Stimulated activated CD8-positive, alpha-beta memory T cell treated with anti-CD3 and anti-CD28 coated beads, Interleukin-2, amount 100 ng/mL, for 1 hour (primary cell): Measurements from ENCODE around the gene ETNK2.
"Not testable (repeated sequence)": the region's sequence is repeated elsewhere in the genome, so short reads cannot be mapped to it uniquely, and the experiment has no call there.

Experiments used
- DNase-seq, 2 donors: peaks; one replicate each; pipeline ENCODE4 v3.0.0-alpha.2; 2020; ENCODE audit warnings: low read depth in 2 of 2

The ETNK2 gene

DNA sequence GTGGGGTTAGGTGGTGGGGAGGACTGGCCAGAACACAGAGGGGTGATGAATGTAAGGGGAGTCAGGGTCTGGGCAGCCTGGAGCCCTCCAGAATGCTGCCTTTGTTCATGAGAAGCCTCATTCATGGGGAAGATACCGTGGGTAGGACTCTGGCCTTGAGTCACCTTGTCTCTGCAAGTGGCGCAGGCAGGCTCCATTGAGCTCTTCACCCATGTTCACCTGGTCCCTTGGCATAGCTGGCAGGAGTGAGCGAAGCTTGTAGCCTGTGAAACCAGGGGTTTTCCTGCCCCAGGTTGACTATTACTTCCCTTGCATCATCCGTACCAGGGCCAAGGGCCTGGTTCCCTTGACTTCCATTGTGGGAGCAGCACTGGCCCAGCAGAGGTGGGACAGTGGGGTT, 53.2 kb downstream of the ETNK2 start:
- no peak for DNase-seq

DNA sequence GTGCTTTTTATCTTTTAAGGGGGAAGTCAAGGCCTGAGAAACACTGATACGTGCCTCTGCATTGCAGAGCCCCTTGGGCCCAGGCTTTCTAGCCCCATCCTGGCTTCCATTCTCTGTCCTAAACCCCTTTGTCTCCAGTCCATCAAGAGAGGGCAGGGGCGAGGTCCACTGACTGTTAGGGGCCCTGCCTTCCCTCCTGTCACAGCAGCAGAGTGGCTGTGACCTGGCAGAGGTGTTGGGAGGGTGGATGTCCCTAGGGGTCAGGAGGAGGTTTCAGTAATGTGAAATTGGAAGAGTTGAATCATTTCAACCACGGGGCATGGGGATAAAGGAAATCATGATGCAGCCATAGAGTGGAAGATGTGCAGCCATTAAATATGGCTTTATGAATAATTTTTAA, 54.9 kb downstream of the ETNK2 start:
- no peak for DNase-seq

DNA sequence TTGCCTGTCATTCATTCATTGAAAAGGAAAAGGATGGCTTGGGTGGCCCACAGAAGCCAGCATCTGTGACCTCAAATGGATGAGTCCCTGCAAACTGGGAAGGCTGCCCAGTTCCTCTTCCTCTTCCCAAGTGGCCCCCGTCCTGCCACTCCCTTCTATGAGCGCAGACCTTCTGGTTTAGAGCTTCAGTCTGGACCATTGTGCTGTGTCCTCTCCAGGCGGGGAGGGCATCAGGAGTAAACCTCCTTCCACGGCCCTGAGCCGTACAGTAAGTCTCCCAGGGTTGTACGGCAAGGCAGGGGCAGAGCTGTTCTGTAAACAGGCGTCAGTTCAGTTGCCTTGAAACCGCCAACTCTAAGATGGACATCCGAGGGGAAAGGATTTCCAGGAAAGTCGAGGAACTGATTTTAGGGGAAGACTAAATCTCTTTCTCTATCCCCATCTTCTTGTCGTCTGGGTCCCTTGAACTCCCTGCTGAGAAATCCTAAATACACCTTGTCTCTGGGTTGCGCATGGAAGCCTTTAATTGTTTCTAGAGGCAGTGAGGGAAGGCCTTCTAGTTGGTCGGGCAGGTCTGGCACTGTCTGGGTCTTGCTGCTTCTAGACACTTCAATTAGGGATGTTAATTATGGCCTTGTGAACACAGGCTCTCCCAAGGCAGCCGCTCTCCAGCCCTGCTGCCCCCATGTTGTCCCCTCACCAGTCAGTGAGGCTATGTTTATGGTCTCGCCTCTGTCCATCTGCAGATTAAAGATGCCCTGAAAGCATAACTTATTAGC, 56.8 kb downstream of the ETNK2 start:
- DNase-seq, result no peak

DNA sequence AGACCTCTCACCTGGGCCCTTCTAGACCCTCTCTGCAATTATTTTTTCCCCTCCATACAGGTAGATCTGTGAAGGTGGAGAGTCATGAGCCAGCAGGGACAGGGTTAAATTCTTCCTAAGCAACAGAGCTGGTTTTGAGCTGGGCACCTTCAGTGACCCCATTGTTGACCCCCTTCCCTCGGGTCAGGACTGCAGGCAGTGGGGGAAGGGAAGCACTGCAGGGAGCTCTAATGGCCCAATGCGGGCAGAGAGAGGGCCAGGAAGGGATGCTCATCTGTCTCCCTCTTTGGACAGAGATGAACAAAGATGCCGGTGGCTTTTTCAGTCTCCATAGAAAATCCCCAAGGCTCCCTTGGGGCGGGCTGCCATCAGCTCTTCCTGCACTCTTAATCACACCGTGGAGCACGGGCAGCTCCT, 57.5 kb downstream of the ETNK2 start:
- DNase-seq, result no peak

DNA sequence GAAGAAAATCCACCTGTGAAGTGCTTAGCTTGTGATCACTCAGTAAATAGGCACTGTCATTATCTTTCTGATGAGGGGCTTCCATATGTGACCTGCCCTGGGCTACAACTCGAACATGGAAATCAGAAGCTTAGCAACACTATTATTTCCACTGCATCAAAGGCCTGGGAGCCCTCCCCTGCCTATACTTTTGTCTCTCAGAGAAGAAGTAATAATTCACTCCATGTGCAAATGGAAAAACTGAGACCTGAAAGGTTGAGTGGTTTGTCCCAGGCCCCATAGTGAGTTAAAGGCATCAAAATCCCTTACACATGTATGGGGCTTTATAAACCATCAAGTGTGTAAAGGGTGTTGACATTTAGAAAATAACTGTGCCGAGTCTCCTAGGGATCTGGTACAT, 58.1 kb downstream of the ETNK2 start:
- no peak for DNase-seq

DNA sequence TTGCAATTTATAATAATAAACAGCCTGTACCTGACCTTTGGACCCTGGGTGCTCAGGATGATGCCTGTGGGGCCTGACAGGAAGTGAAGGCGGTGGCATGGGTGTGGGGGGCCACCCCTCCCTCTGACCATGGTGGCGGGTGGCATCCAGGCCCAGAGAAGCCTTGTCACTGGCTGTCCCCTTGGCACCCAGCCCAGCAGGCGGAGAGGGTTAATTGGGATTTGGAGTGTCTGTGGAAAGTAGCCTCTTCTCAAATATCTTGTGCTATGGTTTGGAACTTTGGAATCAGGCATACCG, 58.5 kb downstream of the ETNK2 start:
- no peak for DNase-seq

DNA sequence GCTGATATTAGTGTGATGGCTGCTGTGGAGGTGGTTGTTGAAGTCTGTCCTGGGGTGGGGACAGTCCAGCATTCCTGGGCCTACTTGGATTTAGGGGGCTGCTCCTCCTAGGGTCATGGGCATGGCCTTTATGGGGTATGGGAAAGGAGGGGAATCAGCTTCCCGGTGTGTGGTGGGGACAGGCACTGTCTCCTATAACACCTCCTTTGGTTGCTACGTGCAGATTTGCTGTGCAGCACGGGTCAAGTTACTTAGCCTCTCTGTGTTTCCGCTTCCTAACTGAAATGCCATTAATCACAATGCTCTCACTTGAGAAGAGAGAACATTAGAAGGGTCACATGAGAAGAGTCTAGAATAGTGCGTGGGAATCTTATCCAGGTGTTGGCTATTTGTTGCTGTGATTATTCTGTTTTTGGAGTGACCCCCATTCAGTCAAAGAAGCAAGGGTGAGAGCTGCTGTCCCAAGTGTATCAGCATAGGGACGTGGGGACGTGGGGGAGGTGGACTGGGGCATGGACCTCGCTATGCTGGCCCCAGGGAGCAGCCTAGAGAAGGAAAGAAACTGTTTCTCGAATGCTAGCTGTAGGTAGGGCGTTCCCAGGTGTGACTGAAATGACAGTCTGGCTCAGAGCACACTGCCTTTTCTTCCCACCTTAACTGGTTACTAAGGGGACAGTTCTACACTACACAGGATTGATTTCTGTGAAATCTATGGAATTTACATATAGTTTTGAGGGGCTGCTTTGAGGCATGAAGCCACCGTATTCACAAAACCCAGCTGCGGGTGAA, 59.0 kb downstream of the ETNK2 start:
- no peak for DNase-seq

DNA sequence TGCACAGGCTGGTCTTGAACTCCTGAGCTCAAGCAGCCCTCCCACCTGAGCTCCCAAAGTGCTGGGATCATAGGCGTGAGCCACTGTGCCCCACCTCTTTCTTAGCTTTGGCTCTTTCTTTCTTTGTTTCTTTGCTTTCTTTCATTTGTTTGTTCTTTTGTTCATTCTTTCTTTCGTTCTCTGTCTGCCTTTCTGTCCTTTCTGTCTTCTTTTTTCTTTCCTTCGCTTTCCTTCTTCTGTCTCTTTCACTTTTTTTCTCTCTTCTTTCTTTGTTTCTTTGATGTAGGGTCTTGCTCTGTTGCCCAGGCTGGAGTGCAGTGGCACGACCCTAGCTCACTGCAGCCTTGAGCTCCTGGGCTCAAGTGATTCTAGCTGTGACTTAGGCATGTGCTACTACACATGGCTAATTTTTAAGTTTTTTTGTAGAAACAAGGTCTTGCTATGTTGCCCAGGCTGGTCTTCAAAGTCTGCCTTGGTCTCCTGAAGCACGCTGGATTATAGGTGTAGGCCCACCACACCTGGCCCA, 60.0 kb downstream of the ETNK2 start:
- DNase-seq, result no peak

DNA sequence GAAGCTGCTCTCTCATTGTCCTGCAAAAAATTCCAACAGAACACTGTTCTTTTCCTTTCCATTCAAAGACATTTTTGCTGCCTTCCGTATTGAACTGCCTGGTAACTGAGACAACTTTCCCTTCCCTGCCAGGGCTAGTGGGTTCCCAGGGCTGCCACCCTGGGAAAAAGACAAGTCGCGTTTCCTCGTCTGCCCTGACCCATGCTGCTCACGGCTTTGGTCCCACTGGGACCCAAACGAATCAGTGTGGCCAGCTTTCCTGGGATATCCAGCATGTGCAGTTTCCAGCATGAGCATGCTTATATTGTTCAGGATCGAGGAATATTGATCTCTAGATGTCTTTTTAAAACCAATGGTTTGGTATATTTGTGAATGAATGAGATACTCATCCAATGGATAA, 60.8 kb downstream of the ETNK2 start:
- no peak for DNase-seq

DNA sequence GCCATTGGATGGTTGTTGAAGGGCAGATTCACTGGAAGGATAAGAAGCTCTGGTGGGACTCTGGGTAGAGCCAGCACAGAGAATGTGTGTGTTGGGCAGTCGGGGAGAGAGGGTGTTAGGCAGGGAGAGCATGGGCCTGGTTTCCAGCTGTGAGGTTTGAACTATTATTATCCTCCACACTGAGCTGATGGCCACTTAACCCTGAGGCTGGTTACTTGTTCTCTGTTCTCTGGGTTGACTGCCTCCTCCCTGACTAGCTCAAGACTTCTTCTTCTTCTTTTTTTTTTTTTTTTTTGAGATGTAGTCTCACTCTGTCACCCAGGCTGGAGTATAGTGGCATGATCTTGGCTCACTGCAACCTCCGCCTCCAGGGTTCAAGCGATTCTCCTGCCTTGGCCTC, 61.7 kb downstream of the ETNK2 start:
- not testable (repeated sequence) for DNase-seq

DNA sequence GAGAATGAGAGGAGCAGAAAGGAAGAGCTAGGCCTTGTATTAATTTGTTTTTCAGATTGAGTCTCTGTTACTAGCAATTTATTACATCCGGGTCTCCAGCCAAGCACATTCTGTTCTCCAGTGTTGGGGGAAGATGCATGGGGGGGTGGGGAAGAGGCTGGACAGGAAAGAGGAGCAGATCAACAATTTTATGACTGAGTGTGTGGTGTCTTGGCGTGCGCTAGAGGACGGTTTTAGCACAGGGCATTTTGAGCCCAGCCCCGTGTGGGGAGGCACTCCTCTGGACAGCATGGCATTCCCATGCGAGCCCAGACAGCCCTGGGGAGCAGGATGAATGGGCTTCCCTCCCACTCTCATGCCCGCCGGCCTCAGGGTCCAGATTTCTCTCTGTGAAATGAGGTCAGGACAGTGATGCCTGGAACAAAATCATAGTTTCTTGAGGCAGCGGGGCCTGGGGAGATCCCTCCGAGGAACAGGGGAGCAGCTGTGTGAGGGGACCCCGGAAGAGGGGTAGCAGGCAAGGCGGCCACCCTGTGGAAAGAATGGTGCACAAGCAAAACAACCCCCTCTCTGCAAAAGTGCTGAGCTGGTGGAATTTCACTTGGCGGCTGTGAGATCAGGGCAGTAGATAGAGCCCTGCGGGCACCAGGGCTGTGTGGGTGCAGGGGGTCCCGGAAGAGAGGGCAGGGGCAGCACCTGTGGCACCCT, 62.6 kb downstream of the ETNK2 start:
- DNase-seq, result no peak

DNA sequence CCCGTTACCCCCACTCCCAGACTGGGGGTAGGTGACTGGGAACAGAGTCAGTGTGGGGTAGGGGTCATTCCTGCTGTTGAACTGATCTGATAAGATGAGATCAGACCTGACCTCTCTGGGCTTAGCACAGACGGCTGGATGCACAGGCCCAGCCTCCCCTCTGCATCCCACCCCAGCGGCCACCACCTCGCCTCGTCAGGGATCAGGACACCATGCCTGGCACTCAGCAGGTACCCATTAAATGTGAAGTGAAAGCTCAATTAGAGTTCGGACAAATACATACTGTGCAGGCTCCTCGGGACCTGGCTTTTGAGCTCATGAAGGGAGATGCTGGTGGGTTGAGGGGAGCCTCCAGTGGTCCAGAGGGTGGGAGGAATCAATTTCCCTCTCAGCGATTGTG, 63.2 kb downstream of the ETNK2 start:
- DNase-seq, result no peak

DNA sequence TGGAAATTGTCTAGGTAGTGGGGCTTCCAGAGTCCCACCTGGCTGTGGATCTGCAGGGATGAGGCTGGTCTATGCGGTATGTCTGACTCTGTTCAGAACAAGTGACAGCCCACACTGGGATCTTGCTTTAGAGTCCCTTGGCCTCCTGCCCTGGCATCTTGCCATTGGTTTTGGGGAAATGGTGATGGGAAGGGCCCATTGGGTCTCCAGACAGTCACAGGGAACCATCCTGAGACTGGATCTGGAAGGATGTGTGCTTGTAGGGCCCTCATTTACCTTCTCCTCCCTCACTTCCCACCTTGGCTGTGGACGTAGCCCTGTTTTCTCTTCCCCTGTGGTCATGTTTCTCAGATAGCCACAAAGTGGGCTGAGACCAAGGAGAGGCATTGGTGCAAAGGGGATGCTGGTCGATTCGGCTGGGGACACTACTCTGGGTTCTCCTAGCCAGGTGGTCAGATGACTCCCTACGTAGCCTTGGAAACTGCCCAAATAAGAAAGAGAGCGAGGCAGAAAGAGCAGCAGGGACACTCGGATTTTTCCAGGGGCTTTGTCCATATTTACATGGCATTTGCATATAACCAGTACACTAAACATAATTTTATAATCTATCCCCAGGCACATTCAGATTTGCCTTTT, 63.8 kb downstream of the ETNK2 start:
- DNase-seq, result no peak

DNA sequence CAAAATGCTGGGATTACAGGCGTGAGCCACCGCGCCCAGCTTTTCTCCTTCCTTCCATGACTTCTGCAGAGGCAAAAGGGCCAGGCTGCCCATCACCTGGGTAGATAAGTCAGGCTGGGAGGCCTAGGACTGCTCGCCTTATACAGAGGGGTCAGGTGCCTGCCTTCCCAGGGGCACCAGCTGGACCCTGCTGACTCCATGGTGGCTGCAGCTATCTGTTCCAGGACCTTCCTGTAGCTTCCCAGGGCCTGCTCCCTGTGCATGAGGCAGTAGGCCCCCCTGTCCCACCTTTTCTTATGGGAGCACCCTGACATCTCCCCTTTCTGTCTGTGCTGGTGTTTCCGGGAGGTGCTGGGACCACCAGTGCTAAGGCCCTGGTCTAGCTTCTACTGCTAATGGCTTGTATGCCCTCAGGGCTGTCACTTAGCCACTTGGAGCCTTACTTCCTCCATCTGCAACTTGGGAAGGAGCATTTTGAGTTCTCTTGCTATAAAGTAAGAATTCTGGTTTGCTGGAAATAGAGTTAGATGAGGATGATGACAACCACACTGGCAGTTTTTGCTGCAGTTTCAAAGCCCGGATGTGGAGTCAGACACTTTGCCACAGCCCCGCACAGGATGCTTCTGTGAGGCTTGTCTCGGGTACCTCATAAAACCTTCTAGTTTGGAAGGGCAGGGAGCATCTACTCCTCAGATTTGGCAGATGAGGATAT, 64.5 kb downstream of the ETNK2 start:
- no peak for DNase-seq

DNA sequence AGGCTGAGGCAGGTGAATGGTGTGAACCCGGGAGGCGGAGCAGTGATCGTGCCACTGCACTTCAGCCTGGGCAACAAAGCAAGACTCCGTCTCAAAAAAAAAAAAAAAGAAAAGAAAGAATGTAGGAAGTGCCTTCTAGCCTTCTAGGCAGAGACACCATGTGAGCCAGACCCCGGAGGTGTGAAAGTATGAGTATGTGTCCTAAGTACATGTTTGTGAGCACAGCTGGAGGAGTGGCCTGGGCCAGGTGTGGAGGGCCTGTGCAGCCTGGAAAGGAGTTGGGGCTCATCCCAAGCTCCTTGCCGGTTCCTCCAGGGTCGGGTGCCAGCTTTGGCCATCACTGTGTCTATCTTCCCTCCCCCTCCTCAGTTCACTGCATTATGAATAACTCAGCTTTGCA, 66.0 kb downstream of the ETNK2 start:
- DNase-seq, result no peak

DNA sequence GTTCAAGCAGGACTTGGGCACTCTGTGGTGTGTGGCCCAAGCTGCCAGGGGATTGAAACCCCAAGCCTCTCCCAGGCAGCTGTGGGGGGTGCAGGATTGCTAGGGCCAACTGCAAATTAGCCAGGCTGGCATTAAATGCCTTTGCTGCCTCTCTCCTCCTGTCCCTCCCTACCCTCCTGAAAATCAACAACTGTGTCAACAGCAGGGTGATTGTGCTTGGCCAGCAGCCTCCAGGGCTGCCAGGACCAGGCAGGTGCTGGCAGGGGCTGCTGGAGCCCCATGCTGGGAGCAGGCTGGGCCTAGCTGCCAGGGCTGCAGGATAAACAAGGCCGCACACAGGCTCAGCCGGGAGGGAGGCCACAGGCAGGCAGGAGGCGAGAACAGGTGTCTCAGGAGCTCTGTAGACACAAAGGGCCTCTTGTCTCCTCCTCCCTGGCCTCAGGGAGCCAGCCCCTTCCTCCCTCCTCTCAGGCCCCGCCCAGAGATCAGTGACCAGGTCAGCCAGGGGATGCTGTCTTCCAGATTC, 67.5 kb downstream of the ETNK2 start:
- no peak for DNase-seq

DNA sequence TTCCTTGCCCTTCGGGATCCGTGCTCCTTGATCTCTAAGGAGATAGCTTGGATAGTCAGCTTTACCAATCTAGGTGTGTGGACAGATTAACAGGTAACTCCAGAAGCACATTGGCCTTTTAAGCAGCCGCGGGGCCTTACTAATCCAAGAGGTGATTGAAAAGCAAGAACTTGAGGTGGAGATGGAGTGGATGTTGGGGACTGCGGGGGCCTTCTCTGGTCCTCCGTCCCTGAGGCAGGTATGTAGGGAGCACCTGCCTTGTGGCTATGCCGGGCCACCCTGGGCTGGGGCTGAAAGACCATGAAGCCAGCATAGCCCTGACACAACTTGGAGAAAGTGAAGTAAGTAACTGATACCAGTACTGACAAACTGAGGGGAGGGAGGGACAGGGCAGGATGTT, 68.4 kb downstream of the ETNK2 start:
- no peak for DNase-seq

DNA sequence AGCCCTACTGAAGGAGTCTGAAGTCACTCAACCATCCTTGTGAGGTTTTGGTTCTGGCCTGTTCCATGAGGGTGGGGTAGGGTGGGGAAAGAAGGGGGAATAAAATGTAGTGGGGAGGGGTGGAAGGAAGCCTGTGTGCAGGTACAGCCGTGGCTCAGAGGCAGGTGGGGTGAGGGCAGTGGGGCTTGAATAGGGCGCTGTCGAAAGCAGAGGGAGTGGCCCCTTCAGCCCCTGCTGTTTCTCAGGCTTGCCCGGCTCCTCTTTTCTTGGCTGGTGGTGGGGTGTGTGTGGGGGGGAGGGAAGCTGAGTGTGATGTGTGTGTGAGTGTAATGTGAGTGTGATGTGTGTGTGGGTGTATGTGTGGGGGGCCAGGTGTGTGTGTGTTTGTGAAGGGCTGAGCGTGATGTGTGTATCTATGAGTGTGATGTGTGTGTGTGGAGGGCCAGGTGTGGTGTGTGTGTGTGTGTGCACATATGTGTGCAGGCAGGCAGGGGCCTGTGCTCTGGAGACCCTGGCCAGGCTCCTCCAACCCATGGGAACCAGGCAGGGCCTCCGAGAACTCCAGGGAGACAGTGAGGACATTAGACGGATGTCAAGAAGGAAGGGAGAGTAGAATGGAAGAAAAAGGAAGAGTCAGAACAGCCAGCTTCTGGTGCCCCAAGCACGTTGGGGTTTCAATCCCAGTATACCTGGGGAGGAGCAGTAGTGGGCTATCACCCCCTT, 69.9 kb downstream of the ETNK2 start:
- no peak for DNase-seq

DNA sequence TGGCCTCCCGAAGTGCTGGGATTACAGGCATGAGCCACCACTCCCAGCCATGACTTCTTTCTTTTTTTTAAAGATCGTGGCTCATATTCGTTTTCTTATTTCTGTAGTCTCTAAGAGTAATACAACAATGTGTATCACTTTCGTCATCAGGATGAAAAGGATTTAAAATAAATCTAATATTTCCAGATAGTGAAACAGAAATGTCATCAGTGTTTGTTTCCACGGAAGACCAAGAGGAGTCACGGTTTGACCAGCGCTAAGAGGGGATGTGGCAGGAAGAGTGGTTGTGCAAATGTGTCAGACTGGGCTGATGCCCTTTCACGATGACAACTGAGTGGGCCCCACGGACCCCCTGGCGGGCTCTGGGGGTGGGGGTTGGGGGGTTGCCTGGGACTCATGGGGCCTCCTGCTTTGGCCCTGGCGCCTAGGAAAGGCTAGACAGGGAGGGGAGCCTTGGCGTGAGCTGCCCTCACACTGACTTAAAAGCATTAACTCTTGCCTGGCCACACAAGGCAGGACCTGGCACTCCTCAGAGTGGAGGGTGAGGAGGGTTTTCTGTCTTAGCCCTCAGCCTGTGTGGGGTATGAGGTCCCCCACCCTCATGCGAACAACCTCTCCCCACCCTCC, 70.6 kb downstream of the ETNK2 start:
- DNase-seq, result no peak
